ENCODE measurements around the gene AEBP2.

GRCh38 chr12:19464192-19464580 is 24.9 kb downstream of the AEBP2 start:
- TF ChIP-seq YY1 (IDR thresholded peaks at IDR 0.05; ENCODE audit: borderline replicate concordance in 1 of 3, control insufficient read depth in 1 of 3, extremely low read depth in 1 of 3, insufficient read depth in 3 of 3, insufficient read length in 1 of 3, insufficient replicate concordance in 2 of 3, low read depth in 1 of 3, low read length in 2 of 3) (no peak), ZC3H4 (CRISPR knock-in tag; IDR thresholded peaks at IDR 0.05; ENCODE audit: borderline replicate concordance) (no peak), MAX (CRISPR knock-in tag; IDR thresholded peaks at IDR 0.05) (no peak), ZNF124 (CRISPR knock-in tag; IDR thresholded peaks at IDR 0.05) (no peak), PCBP1 (IDR thresholded peaks at IDR 0.05; ENCODE audit: low read depth, low read length, poor library complexity, severe bottlenecking) (no peak), CTCF (IDR thresholded peaks at IDR 0.05 in 2 of 3, conservative IDR thresholded peaks at IDR 0.05 in 1 of 3; ENCODE audit: insufficient read depth in 2 of 3, low read depth in 1 of 3, low read length in 3 of 3) (no peak), TARDBP (IDR thresholded peaks at IDR 0.05) (no peak), CEBPG (CRISPR knock-in tag; IDR thresholded peaks at IDR 0.05) (no peak), CEBPG (tag; conservative IDR thresholded peaks at IDR 0.05 in 1 of 2, IDR thresholded peaks at IDR 0.05 in 1 of 2) (no peak), ZNF41 (CRISPR knock-in tag; conservative IDR thresholded peaks at IDR 0.05) (no peak), PTBP1 (IDR thresholded peaks at IDR 0.05; ENCODE audit: low read depth, low read length) (no peak), SMAD1 (IDR thresholded peaks at IDR 0.05; ENCODE audit: low read depth, low read length, partially characterized antibody) (no peak), PTRF (tag; IDR thresholded peaks at IDR 0.05) (no peak), USF2 (CRISPR knock-in tag; IDR thresholded peaks at IDR 0.05) (no peak), POLR2AphosphoS5 (IDR thresholded peaks at IDR 0.05; ENCODE audit: control insufficient read depth, insufficient read depth, low read depth, low read length) (no peak)

Measured in K562 (cell line).